ENCODE measurements around the gene CCNL2. TPM values are rescaled to one million over a fixed set of nuclear protein-coding genes. Genes with fewer than 3 reads are reported as not detected.
"Not testable (repeated sequence)": the region's sequence is repeated elsewhere in the genome, so short reads cannot be mapped to it uniquely, and the experiment has no call there.

CCNL2 gene
- total and polyA plus RNA-seq, 2 experiments from 2014 or later, result 230 to 301 TPM

DNA sequence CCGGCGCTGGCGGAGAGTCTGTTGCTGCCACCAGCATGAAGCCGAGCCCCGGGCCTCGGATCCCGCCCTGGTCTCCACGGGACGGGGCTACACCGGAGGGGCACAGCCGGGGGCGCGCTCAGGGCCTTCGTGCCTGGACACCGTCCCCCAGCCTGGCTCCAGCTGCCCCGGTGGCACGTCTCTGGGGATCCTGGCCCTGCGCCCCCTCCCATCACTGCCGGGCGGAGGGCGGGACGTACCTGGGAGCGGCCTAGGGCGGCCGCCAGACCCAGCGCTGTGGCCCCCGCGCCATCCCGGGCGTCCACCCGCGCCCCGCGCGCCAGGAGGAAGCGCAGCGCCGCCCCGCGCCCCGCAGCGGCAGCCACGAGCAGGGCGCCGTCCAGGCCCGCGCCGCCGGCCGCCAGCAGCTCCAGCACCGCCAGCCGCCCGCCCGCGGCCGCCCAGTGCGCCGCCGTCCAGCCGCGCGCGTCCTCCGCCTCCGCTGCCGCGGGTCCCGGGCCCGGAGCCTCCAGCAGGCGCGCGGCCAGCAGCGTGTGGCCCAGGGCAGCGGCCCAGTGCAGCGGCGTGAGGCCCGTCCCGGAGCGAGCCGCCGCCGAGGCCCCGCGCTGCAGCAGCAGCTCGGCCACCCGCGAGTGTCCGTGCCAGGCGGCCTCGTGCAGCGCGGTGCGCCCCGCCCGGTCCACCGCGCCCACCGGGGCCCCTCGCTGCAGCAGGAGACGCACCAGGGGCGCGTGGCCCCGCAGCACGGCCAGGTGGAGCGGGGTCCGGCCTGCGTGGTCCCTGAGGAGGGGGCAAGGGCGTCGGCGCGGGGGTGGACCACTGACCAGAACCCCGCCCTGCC lies 20.9 kb upstream of the CCNL2 start:
- Histone ChIP-seq H3K4me1 (ENCODE audit: low read depth) (no peaks in the 10 kb centered on the region), H3K36me3 (no peaks in the 10 kb centered on the region), H3K27me3 (no peaks in the 10 kb centered on the region), H3K27ac (no peak overlapping the region), H3K9me3 (ENCODE audit: low read depth) (no peaks in the 10 kb centered on the region), H3K4me3 (no peak overlapping the region)
- peak in 1 of 2 donors; percentile 39 for DNase-seq (ENCODE audit: low read depth in 1 of 2, low spot score in 1 of 2)
- TF ChIP-seq, protein P1, sequence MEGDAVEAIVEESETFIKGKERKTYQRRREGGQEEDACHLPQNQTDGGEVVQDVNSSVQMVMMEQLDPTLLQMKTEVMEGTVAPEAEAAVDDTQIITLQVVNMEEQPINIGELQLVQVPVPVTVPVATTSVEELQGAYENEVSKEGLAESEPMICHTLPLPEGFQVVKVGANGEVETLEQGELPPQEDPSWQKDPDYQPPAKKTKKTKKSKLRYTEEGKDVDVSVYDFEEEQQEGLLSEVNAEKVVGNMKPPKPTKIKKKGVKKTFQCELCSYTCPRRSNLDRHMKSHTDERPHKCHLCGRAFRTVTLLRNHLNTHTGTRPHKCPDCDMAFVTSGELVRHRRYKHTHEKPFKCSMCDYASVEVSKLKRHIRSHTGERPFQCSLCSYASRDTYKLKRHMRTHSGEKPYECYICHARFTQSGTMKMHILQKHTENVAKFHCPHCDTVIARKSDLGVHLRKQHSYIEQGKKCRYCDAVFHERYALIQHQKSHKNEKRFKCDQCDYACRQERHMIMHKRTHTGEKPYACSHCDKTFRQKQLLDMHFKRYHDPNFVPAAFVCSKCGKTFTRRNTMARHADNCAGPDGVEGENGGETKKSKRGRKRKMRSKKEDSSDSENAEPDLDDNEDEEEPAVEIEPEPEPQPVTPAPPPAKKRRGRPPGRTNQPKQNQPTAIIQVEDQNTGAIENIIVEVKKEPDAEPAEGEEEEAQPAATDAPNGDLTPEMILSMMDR (IDR thresholded peaks at IDR 0.05; ENCODE audit: low read depth, low read length), result no peak

DNA sequence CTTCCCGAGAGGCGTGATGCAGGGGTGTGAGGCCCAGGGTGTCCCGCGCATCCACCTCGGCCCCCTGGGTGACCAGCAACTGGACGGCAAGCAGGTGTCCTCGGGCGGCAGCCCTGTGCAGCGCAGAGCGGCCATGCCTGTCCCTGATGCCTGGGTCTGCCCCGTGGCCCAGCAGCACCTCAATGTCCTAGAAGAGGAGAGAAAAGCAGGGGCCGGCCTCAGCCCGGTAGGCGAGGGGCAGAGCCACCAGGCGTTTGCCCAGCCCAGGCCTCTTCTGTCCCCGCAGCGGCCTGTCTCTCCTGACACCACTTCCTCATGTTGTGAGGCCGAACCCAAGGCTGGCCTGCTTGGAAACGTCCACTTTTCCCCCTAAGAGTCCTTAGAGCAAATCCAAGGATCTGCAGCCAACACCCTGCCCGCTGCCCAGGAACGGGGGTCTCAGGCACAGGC lies 20.3 kb upstream of the CCNL2 start:
- DNase-seq (ENCODE audit: low read depth in 1 of 2, low spot score in 1 of 2), result no peak
- Histone ChIP-seq H3K4me3 (no peak overlapping the region), H3K36me3 (no peaks in the 10 kb centered on the region), H3K9me3 (ENCODE audit: low read depth) (no peaks in the 10 kb centered on the region), H3K27me3 (no peaks in the 10 kb centered on the region), H3K27ac (no peak overlapping the region), H3K4me1 (ENCODE audit: low read depth) (no peaks in the 10 kb centered on the region)
- TF ChIP-seq, protein P1 (IDR thresholded peaks at IDR 0.05; ENCODE audit: low read depth, low read length), result no peak

DNA sequence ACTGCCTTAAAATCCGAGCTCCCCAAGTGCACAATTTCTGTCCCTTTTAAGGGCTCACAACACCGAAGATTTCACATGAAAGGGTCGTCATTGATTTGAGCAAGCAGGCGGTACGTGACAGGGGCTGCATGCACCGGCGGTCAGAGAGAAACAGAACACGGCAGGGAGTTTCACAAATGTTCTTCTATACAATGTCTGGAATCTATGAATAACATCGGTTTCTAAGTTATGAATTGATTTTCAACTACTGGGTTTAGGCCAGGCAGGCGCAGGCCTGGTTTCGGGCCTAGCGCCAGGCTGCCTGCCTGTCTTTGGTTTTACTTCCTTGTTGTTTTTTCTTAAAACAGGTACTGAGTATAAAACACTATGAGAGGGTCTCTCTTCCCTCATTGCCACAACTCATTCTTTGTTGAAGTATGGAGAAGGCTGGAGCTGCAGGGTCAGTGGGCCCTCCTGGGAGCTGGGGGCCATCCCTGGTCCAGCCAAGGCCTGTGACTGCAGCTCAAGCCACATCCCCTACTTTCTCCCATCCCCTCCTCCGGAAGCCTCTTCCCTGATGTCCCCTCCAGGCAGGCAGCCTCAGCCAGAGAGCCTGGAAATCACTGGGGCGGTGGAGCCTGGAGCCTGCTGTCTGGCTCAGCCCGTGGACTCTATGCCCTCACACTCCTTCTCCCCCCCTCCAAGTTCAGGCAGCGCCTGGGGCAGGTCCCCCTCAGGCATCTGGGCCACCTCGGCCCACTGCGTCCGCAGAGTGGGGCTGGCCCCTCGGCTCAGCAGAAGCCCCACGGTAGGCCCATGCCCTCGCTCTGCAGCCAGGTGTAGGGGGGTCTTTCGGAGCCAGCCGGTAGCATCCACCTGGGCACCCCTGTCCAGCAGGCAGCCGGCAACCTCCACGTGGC lies 19.6 kb upstream of the CCNL2 start:
- Histone ChIP-seq H3K9me3 (ENCODE audit: low read depth) (no peaks in the 10 kb centered on the region), H3K4me1 (ENCODE audit: low read depth) (no peaks in the 10 kb centered on the region), H3K27ac (no peak overlapping the region), H3K27me3 (no peaks in the 10 kb centered on the region), H3K36me3 (no peaks in the 10 kb centered on the region), H3K4me3 (no peak overlapping the region)
- TF ChIP-seq, protein P1 (IDR thresholded peaks at IDR 0.05; ENCODE audit: low read depth, low read length), result no peak
- DNase-seq (ENCODE audit: low read depth in 1 of 2, low spot score in 1 of 2), result no peak

DNA sequence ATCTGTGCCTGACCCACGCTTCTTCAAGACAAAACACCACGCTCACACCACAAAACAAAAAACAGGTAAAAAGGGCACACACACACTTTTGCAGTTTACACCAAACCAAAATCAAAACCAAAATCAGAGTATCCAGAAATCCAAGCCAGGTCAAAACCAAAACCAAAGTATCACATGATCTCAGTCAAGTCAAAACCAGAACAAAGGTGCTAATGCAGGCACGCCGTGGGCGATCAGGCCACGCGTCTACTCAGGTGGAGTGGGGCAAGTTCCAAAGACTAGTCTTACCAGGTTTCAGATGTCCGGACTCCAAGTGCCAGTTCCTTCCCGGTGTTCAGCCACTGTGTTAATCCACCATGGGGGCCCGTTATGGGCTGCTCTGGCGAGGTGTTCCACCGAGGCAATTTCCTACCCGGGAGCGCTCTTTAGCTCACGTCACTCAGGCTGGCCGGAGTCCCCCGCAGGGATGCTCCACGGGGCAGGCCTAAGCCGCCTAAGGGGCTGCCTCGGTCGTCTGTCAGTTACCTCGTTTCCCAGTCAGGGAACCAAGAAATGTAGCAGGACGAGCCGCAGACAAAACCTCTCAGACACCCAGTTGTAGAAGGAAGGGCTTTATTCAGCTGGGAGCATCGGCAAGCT lies 18.8 kb upstream of the CCNL2 start:
- DNase-seq (ENCODE audit: low read depth in 1 of 2, low spot score in 1 of 2); H3K36me3 ChIP-seq; H3K4me3 ChIP-seq; H3K27ac ChIP-seq; H3K4me1 ChIP-seq (ENCODE audit: low read depth); H3K9me3 ChIP-seq (ENCODE audit: low read depth); H3K27me3 ChIP-seq: not testable (repeated sequence)

DNA sequence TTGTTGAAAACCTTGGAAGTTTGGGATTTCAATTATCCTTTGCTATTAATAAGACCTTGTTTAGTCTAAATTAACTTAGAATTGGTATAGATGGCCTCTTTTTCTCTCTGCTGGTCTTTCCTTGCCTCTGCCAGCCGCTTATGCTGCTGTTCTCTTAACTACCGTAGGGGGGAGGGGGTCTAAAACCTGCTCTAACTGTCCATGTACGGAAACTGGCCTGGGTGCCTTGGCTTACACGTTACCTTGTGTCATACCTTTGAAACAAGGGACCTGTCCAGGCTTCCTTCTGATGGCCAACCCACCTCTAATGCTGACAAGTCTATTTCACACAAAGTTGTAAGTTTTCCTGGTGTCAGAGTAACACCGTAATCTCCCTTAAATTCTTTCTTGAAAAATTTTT lies 18.3 kb upstream of the CCNL2 start:
- not testable (repeated sequence) for H3K27me3 ChIP-seq; H3K36me3 ChIP-seq; H3K4me1 ChIP-seq (ENCODE audit: low read depth); H3K27ac ChIP-seq; H3K9me3 ChIP-seq (ENCODE audit: low read depth); DNase-seq (ENCODE audit: low read depth in 1 of 2, low spot score in 1 of 2); H3K4me3 ChIP-seq

DNA sequence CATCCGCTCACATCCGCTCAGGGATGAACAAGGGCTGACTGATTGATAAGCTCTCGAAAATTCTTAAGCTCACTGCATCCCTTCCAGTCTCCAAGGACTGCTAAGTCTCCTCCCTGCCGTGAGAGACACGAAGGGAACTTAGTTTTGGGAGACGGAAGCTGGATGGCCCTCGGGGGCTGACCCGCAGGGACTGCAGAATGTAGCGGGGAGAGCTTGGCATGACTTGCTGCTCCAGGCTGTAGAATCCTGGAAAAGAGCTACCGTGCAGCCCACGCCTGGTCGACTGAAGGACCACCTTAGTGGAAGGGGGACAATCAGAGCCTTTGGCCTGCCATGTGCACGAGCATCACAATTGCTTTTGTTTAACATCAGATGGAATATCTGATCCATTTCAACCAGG lies 16.6 kb upstream of the CCNL2 start:
- Histone ChIP-seq H3K27me3 (no peaks in the 10 kb centered on the region), H3K36me3 (no peaks in the 10 kb centered on the region), H3K9me3 (ENCODE audit: low read depth) (no peaks in the 10 kb centered on the region), H3K27ac (no peak overlapping the region), H3K4me3 (no peak overlapping the region), H3K4me1 (ENCODE audit: low read depth) (no peaks in the 10 kb centered on the region)
- DNase-seq (ENCODE audit: low read depth in 1 of 2, low spot score in 1 of 2), result no peak
- TF ChIP-seq, protein P1 (IDR thresholded peaks at IDR 0.05; ENCODE audit: low read depth, low read length), result no peak

DNA sequence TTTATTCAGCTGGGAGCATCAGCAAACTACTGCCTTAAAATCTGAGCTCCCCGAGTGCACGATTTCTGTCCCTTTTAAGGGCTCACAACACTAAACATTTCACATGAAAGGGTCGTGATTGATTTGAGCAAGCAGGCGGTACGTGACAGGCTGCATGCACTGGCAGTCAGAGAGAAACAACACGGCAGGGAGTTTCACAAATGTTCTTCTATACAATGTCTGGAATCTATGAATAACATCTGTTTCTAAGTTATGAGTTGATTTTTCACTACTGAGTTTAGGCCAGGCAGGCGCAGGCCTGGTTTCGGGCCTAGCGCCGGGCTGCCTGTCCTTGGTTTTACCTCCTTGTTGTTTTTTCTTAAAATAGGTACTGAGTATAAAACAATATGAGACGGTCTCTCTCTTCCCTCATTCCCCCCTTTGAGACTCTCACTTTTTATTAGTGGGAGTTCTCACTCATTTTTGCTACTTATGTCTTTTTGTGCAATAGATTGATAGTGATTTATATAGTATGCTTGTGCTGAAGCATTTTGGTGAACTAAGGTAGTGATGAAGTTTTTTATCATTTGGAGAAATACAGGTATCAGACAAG lies 13.3 kb upstream of the CCNL2 start:
- H3K36me3 ChIP-seq; DNase-seq (ENCODE audit: low read depth in 1 of 2, low spot score in 1 of 2); H3K27me3 ChIP-seq; H3K4me3 ChIP-seq; H3K4me1 ChIP-seq (ENCODE audit: low read depth); H3K9me3 ChIP-seq (ENCODE audit: low read depth); H3K27ac ChIP-seq: not testable (repeated sequence)

Measured in cardiac muscle cell (in vitro differentiated cells and primary cell).